Adrenal gland (tissue), 12 donors: ENCODE measurements around the gene PRKN. TPM values are rescaled to one million over a fixed set of nuclear protein-coding genes. Genes with fewer than 3 reads are reported as not detected.

Experiments
- DNase-seq, 7 donors: peaks; one replicate each; pipeline ENCODE4 v3.0.0-alpha.2; 2019 to 2020
- H3K27ac ChIP-seq, 5 donors: fragments of 200-600 bp; sonication (generic) in 4 of 5; 1 replicate in 3 of 5; 2 replicates in 2 of 5; pipeline versions ENCODE4 v1.5.1 to v1.8.0; 2016 to 2020; ENCODE audit warnings: mild to moderate bottlenecking in 1 of 5
- H3K27me3 ChIP-seq: fragments of 200-600 bp; 2 replicates; pipeline ENCODE4 v1.8.0; 2021
- H3K36me3 ChIP-seq, 2 donors: fragments of 200-600 bp; replicated peaks in 1 of 2; 1 replicate in 1 of 2; 2 replicates in 1 of 2; pipeline versions ENCODE4 v1.5.1 to v1.8.0; 2018 to 2022
- H3K4me1 ChIP-seq, 2 donors: fragments of 200-600 bp; replicated peaks in 1 of 2; 1 replicate in 1 of 2; 2 replicates in 1 of 2; pipeline versions ENCODE4 v1.5.1 to v1.8.0; 2018 to 2021
- H3K4me3 ChIP-seq, 4 donors: fragments of 200-600 bp; sonication (generic) in 3 of 4; one replicate each; pipeline ENCODE4 v1.5.1; 2016 to 2018
- H3K9me3 ChIP-seq, 3 donors: fragments of 200-600 bp; sonication (generic) in 1 of 3; replicated peaks in 1 of 3; 1 replicate in 2 of 3; 2 replicates in 1 of 3; pipeline versions ENCODE4 v1.5.1 to v1.8.0; 2016 to 2021
- CTCF ChIP-seq, 6 experiments: fragments of 450-650 bp in 4 of 6; fragments of 200-600 bp in 2 of 6; sonication (generic) in 1 of 6; IDR thresholded peaks; 1 replicate in 5 of 6; 2 replicates in 1 of 6; pipeline versions ENCODE4 v1.5.1 to v1.8.0; 2016 to 2021; ENCODE audit warnings: antibody characterized with exemption in 6 of 6, mild to moderate bottlenecking in 2 of 6, moderate library complexity in 1 of 6
- POLR2A ChIP-seq, 2 donors: fragments of 450-650 bp; IDR thresholded peaks; one replicate each; pipeline ENCODE4 v1.6.1; 2017; ENCODE audit warnings: antibody characterized with exemption in 2 of 2, mild to moderate bottlenecking in 2 of 2, moderate library complexity in 1 of 2
- WGBS, 4 donors: extraction: QIAGEN DNeasy Blood & Tissue Kit in 2 of 4; methylation state at CpG; one replicate each; pipeline versions ENCODE4 v1.1.5 to v1.1.7; 2013 to 2017; 5-methylcytosine and 5-hydroxymethylcytosine counted together
- intact Hi-C, 2 donors: fragments of 100-400 bp; cut with DNase I; formaldehyde crosslinking; loops; one replicate each; pipeline versions ENCODE4 v1.14.1 to v1.15.0; 2022 to 2023
- polyA plus RNA-seq, 3 donors: library from polyadenylated mRNA; stranded (reverse); fragments of 200-250 nt in 2 of 3; fragments of 350-450 nt in 1 of 3; fragmentation: Illumina TruSeq in 1 of 3; extraction: RNeasy Lipid Tissue Mini Kit (QIAGEN cat#74804) in 1 of 3; gene quantifications; one replicate each; pipeline ENCODE4 v1.2.3, GENCODE V29; 2013 to 2014
- total RNA-seq, 9 donors: library from RNA; depleted of rRNA in 4 of 9; stranded (reverse); fragments of >200 nt in 4 of 9; fragments of 120-200 nt in 1 of 9; fragmentation: NEBNext Ultra II Directional in 1 of 9; extraction: Animal tissue kit (Norgen Biotek cat#: 25700) in 1 of 9; gene quantifications; one replicate each; pipeline versions ENCODE4 v1.1.0 to v1.2.4, GENCODE V29; 2013 to 2023
- donor health status: healthy with polysubstance abuse.
- donor health status: Bipolar disorder and iron deficiency.
- donor health status: DM: yes; HTN: yes; CAD: no.
- donor health status: DM: no; HTN: no; CAD: no.
- donor health status: DM: no; HTN: no; CAD: no.
- donor health status: DM: yes; HTN: yes; CAD: no.

Gene PRKN
- total and polyA plus RNA-seq, 12 donors, result 1.9 to 159 (median 13.3) TPM

DNA sequence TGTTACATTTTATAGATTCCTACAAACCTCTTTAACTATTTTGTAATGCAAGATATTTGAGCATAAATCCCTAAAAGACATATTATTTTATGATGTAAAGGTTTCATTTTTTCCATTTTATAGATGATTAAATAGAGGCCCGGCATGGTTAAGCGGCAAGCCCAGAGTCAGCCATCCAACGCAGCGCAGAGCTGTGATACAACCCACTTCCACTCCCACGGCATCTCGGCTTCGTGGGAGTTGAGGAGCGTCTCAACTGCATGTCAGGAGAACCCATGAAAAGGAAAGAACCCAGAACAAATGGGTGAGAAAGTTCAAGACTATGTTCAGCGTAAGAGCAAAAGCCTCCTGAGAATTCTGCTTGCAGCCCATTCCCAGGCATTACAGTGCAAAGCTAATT, 488.2 kb downstream of the PRKN start:
- intact Hi-C loops, result no loop called here

DNA sequence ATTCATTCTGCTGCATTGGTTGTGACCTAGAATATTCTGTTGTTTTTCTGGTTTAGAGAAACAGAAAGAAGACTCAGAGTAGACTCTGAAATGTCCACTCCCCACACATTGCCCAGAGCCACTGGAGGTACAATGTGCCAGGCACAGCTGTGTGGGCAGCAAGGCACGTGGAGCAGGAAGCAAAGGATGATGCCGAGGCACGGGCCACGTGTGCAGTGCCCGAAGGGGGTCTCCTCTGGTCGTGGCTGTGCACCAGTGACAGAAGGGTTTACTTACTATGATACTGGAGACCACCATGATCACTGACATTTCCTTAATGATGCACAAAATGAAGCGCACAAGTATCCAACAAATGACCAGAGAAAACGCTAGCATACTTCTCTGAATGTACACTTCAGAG, 488.9 kb downstream of the PRKN start:
- Histone ChIP-seq H3K9me3 (no peaks in the 10 kb centered on the region), H3K27me3 (no peaks in the 10 kb centered on the region), H3K4me3 (no peak overlapping the region), H3K4me1 (no peaks in the 10 kb centered on the region), H3K36me3 (no peaks in the 10 kb centered on the region), H3K27ac (no peak overlapping the region)
- 89 to 95% (median 92%) methylated on average over 8 of the region's 8 CpGs for WGBS, 4 donors
- intact Hi-C loops, result no loop called here
- TF ChIP-seq CTCF (IDR thresholded peaks at IDR 0.05), result no peak
- TF ChIP-seq POLR2A (IDR thresholded peaks at IDR 0.05), result no peak
- no peak for DNase-seq

More for the DNA sequence above, 488.2 kb downstream of the PRKN start:
- Histone ChIP-seq H3K36me3 (no peaks in the 10 kb centered on the region), H3K4me1 (no peaks in the 10 kb centered on the region), H3K27me3 (no peaks in the 10 kb centered on the region), H3K4me3 (no peak overlapping the region), H3K27ac (no peak overlapping the region), H3K9me3 (no peaks in the 10 kb centered on the region)
- TF ChIP-seq POLR2A (IDR thresholded peaks at IDR 0.05), result no peak
- no peak for TF ChIP-seq CTCF (IDR thresholded peaks at IDR 0.05)
- WGBS, 4 donors, result 95 to 99% (median 96%) methylated on average over 9 of the region's 9 CpGs
- no peak for DNase-seq

DNA sequence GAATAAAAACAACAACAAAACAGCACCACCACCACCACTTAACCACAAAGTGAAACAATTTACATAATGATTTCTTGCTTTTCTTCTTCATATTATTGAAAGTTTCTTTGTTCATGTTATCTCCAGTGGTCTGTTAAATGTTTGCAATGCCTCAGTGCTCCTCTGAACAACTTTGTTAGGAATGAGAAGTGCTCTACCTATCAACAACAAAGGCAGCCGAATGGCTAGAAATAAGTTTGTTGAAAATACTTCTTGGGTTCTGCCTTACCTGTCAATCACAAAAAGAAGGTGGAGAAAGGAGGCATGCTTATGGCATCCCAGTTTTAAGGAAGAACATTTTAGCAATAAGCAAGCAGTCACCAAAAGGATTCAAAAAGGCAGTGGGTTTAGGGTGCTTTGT, 490.2 kb downstream of the PRKN start:
- 88 to 97% (median 92%) methylated on average over 1 of the region's 1 CpG for WGBS, 4 donors

GRCh38 chr6:162234631-162235030, 492.9 kb downstream of the PRKN start:
- H3K36me3 ChIP-seq, result no peaks in the 10 kb centered on the region
- no peaks in the 10 kb centered on the region for H3K27me3 ChIP-seq
- TF ChIP-seq CTCF (IDR thresholded peaks at IDR 0.05) (no peak), POLR2A (IDR thresholded peaks at IDR 0.05) (no peak)
- H3K4me1 ChIP-seq, result no peaks in the 10 kb centered on the region
- no peak overlapping the region for H3K27ac ChIP-seq
- H3K9me3 ChIP-seq, result no peaks in the 10 kb centered on the region
- no peak overlapping the region for H3K4me3 ChIP-seq
- intact Hi-C loops, result no loop called here
- no peak for DNase-seq
- WGBS, 4 donors, result 62 to 74% (median 63%) methylated on average over 2 of the region's 2 CpGs

More for the DNA sequence above, 490.2 kb downstream of the PRKN start:
- H3K27ac ChIP-seq, result no peak overlapping the region
- no peaks in the 10 kb centered on the region for H3K4me1 ChIP-seq
- H3K36me3 ChIP-seq, result no peaks in the 10 kb centered on the region
- DNase-seq, result no peak
- H3K9me3 ChIP-seq, result no peaks in the 10 kb centered on the region
- TF ChIP-seq CTCF (IDR thresholded peaks at IDR 0.05) (no peak), POLR2A (IDR thresholded peaks at IDR 0.05) (no peak)
- intact Hi-C loops, result no loop called here
- H3K4me3 ChIP-seq, result no peak overlapping the region
- H3K27me3 ChIP-seq, result no peaks in the 10 kb centered on the region
